ENCODE measurements around the gene SPATA6.

GRCh38 chr1:48470950-48471690, 884 bp downstream of the SPATA6 start:
- no peak for TF ChIP-seq CTCF (IDR thresholded peaks at IDR 0.05)
- no peak for TF ChIP-seq POLR2A (IDR thresholded peaks at IDR 0.05)
